ENCODE data around the gene CHRNA9.

CHRNA9 gene

DNA sequence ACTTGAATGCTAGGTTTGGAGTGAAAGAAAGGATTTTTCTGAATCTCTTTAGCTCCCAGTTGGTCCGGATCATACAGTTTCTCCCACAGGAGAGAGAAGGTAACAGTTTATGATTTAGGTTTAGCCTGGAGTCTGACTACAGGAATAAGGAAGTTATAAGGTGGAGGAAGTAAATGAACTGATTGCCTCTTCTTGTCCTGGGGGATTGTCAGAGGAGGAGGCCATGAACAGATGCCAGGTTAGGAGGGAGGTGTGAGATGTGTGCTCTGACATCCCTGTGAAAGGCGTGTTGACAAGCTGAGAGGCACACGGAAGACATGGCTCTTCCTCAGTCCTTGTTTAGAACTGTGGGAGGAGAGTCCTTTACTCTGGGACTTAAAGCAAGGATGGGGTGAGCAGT, 64.4 kb downstream of the CHRNA9 start:
- no peak overlapping the region for H3K4me3 ChIP-seq (ENCODE audit: low read length)

DNA sequence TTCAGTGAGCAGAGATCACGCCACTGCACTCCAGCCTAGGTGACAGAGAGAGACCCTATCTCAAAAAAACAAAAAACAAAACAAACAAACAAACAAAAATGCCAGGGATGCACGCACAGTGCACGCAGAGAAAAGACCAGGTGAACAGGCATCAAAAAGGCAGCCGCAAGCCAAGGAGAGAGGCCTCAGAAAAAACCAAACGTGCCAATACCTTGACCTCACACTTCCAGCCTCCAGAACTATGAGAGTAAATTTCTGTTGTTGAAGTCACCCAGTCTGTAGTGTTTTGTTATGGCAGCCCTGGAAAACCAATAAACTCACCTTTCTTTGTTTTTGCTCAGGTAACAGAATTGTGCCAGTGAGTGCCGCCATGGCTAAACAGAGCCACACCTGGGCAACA, 66.0 kb downstream of the CHRNA9 start:
- TF ChIP-seq ZNF274 (IDR thresholded peaks at IDR 0.05; ENCODE audit: low read depth, low read length): no peak
- no peak overlapping the region for H3K4me3 ChIP-seq (ENCODE audit: low read length)

More for the DNA sequence above, 64.4 kb downstream of the CHRNA9 start:
- TF ChIP-seq ZNF274 (IDR thresholded peaks at IDR 0.05; ENCODE audit: low read depth, low read length): no peak

DNA sequence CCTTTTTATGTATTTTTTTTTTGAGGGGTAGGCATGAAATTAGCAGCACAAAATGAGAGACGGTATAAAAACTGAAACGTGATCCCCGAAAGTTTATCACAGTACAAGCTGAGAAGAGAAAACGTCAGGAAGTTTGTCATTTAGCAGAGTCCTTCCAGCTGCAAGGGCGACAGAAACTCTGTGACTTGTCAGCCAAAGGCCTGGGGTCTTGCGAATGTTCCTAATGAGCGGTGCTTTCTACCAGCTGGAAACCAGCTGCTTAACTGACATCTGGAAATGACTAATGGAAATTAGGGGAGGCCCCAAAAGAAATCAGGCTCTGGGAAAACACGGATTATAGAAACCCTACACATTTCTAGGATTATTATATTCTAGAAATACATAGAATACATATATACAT, 66.5 kb downstream of the CHRNA9 start:
- TF ChIP-seq ZNF274 (IDR thresholded peaks at IDR 0.05; ENCODE audit: low read depth, low read length): no peak

DNA sequence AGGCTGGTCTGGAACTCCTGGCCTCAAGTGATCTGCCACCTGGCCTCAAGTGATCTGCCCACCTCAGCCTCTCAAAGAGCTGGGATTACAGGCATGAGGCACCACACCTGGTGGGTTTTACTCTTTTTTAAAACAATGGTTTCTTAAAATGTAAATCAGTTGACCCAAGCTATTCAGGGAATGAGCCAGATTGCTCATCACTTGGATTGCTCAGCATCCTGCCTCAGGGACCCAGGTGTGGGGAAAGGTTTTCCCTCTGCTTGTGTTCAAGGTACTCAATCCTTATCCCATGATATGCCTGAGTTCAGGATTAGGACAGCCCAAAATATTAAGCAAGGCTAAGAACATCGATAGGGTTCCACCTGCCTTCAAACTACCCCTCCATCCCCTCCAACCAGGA, 67.4 kb downstream of the CHRNA9 start:
- H3K4me3 ChIP-seq (ENCODE audit: low read length): no peak overlapping the region
- no peak for TF ChIP-seq ZNF274 (IDR thresholded peaks at IDR 0.05; ENCODE audit: low read depth, low read length)

More for the DNA sequence above, 66.5 kb downstream of the CHRNA9 start:
- no peak overlapping the region for H3K4me3 ChIP-seq (ENCODE audit: low read length)

DNA sequence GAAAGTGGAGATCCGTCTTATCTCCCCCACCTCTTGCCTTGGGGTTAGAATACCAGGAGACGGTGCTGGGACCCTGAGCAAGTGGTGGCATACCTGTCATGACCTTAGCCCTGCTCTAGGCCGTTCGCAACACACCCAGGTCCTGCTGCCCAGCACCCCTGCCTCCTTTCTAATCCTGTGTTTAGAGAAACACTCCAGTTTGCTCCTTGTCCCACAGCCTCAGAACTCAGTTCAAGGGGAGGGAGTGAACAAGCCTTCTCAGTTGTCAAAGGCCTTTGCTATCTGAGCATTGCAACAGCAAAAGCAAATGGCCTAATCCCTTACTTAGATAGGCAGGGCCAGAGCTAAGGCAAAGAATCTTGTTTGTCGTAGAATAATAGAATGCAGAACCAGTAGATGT, 67.9 kb downstream of the CHRNA9 start:
- H3K4me3 ChIP-seq (ENCODE audit: low read length): no peak overlapping the region
- no peak for TF ChIP-seq ZNF274 (IDR thresholded peaks at IDR 0.05; ENCODE audit: low read depth, low read length)
